GM19438 (cell line): ENCODE data around the gene SIX2.

ENCODE experiments used
- ATAC-seq: cut with Tn5 transposase; IDR thresholded peaks from one replicate; pipeline ENCODE4 v1.9.1; 2021; ENCODE audit warnings: low read depth; ENCODE audit not compliant: unreplicated experiment

Gene SIX2

GRCh38 chr2:44970846-44971450, 38.3 kb downstream of the SIX2 start:
- no peak for ATAC-seq

GRCh38 chr2:44969936-44970335, 39.3 kb downstream of the SIX2 start:
- no peak for ATAC-seq

- no peak for ATAC-seq
These were observed 41.4 kb downstream of the SIX2 start for GRCh38 chr2:44967727-44968432.

GRCh38 chr2:44967056-44967455, 42.2 kb downstream of the SIX2 start:
- ATAC-seq = no peak

GRCh38 chr2:44965684-44966083, 43.6 kb downstream of the SIX2 start:
- ATAC-seq = no peak

GRCh38 chr2:44964752-44965236, 44.5 kb downstream of the SIX2 start:
- no peak for ATAC-seq

- no peak for ATAC-seq
These were observed 47.0 kb downstream of the SIX2 start for GRCh38 chr2:44962176-44962695.

GRCh38 chr2:44960871-44961270, 48.4 kb downstream of the SIX2 start:
- no peak for ATAC-seq

- no peak for ATAC-seq
These were observed 49.4 kb downstream of the SIX2 start for GRCh38 chr2:44959855-44960254.

GRCh38 chr2:44957656-44958327, 51.5 kb downstream of the SIX2 start:
- no peak for ATAC-seq

- no peak for ATAC-seq
These were observed 52.4 kb downstream of the SIX2 start for GRCh38 chr2:44956843-44957242.

GRCh38 chr2:44955593-44956392, 53.5 kb downstream of the SIX2 start:
- peak; percentile 60 for ATAC-seq
